GM12873 (cell line): ENCODE results near the gene CLCNKB.

ENCODE experiments used
- TF ChIP-seq, protein P1 (sequence below): IDR thresholded peaks from 2 replicates; pipeline ENCODE4 v1.5.1; 2012; ENCODE audit warnings: low read depth, mild to moderate bottlenecking, moderate library complexity, low read length, control low read depth; ENCODE audit not compliant: insufficient read depth; ENCODE audit errors: missing control alignments

Gene CLCNKB

GRCh38 chr1:16094453-16095158, 51.0 kb downstream of the CLCNKB start:
- TF ChIP-seq, protein P1, sequence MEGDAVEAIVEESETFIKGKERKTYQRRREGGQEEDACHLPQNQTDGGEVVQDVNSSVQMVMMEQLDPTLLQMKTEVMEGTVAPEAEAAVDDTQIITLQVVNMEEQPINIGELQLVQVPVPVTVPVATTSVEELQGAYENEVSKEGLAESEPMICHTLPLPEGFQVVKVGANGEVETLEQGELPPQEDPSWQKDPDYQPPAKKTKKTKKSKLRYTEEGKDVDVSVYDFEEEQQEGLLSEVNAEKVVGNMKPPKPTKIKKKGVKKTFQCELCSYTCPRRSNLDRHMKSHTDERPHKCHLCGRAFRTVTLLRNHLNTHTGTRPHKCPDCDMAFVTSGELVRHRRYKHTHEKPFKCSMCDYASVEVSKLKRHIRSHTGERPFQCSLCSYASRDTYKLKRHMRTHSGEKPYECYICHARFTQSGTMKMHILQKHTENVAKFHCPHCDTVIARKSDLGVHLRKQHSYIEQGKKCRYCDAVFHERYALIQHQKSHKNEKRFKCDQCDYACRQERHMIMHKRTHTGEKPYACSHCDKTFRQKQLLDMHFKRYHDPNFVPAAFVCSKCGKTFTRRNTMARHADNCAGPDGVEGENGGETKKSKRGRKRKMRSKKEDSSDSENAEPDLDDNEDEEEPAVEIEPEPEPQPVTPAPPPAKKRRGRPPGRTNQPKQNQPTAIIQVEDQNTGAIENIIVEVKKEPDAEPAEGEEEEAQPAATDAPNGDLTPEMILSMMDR, result no peak

DNA sequence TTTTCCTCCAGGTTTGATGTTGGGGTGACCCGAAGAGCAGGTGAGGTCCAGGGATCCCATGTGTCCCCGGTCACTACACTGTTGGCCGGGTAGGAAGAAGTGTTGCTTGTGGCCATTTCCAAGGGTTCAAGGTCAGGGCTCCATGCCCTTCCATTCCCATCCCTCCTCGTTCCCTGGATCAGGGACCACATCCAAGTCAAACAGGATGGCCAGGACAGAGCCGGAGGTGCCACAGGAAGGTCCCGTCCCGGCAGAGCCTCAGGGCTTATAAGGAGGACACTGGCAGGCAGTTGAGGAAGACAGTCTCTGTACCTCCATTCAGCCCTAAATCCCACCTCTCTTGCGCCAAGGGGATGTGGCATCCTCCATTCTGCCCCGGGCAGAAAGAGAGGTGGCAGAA, 51.9 kb downstream of the CLCNKB start:
- TF ChIP-seq, protein P1, result no peak

- TF ChIP-seq, protein P1, result no peak
Observed at GRCh38 chr1:16099412-16099811, 55.8 kb downstream of the CLCNKB start.

DNA sequence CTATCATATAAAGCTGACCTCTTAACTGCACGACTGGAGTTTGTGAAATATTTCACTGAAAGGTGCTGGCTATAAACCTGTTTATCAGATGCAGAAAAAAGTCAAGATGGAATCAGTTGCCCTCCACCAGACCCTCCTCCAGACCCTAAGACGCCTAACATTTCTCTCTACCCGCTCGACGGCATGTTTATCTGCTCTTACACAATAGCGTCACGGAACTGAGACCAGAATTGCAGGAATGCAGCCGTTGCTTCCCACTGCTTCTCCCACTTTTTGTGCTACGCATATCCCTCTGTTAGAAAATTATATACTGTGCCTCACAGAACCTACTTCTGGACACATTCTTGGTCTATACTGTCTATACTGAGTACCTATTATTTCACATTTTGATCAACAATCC, 58.0 kb downstream of the CLCNKB start:
- TF ChIP-seq, protein P1, result no peak
